ENCODE data around the gene LGALS3BP. TPM values are rescaled to one million over a fixed set of nuclear protein-coding genes. Genes with fewer than 3 reads are reported as not detected.

LGALS3BP gene
- total RNA-seq, 1 experiment from 2014 or later: 742 TPM

- no peak for DNase-seq (ENCODE audit: low spot score)
These were observed 19.5 kb upstream of the LGALS3BP start for GRCh38 chr17:78999056-78999768.

GRCh38 chr17:78998311-78999055 lies 18.8 kb upstream of the LGALS3BP start:
- DNase-seq (ENCODE audit: low spot score): no peak

- DNase-seq (ENCODE audit: low spot score): no peak
These were observed 18.2 kb upstream of the LGALS3BP start for GRCh38 chr17:78997881-78998280.

GRCh38 chr17:78997231-78997741 lies 17.6 kb upstream of the LGALS3BP start:
- DNase-seq (ENCODE audit: low spot score): no peak

GRCh38 chr17:78996781-78997201 lies 17.1 kb upstream of the LGALS3BP start:
- DNase-seq (ENCODE audit: low spot score): no peak

GRCh38 chr17:78995761-78996451 lies 16.2 kb upstream of the LGALS3BP start:
- no peak for DNase-seq (ENCODE audit: low spot score)

- DNase-seq (ENCODE audit: low spot score): no peak
These were observed 15.5 kb upstream of the LGALS3BP start for GRCh38 chr17:78995022-78995760.

- DNase-seq (ENCODE audit: low spot score): no peak
These were observed 14.4 kb upstream of the LGALS3BP start for GRCh38 chr17:78993981-78994671.

GRCh38 chr17:78993241-78993956 lies 13.7 kb upstream of the LGALS3BP start:
- DNase-seq (ENCODE audit: low spot score): no peak

- DNase-seq (ENCODE audit: low spot score): no peak
These were observed 13.0 kb upstream of the LGALS3BP start for GRCh38 chr17:78992542-78993212.

- no peak for DNase-seq (ENCODE audit: low spot score)
These were observed 12.3 kb upstream of the LGALS3BP start for GRCh38 chr17:78991906-78992532.

GRCh38 chr17:78991017-78991738 lies 11.5 kb upstream of the LGALS3BP start:
- no peak for DNase-seq (ENCODE audit: low spot score)

GRCh38 chr17:78990349-78991016 lies 10.8 kb upstream of the LGALS3BP start:
- DNase-seq (ENCODE audit: low spot score): no peak

- no peak for DNase-seq (ENCODE audit: low spot score)
These were observed 8.4 kb upstream of the LGALS3BP start for GRCh38 chr17:78988152-78988551.

GRCh38 chr17:78986649-78987328 lies 7.1 kb upstream of the LGALS3BP start:
- peak; percentile 82 for DNase-seq (ENCODE audit: low spot score)

- peak; percentile 47 for DNase-seq (ENCODE audit: low spot score)
These were observed 6.4 kb upstream of the LGALS3BP start for GRCh38 chr17:78986048-78986648.

- no peak for DNase-seq (ENCODE audit: low spot score)
These were observed 5.7 kb upstream of the LGALS3BP start for GRCh38 chr17:78985395-78985794.
